HG03520 (cell line): Measurements from ENCODE around the gene CALN1.

ENCODE experiments used
- ATAC-seq: cut with Tn5 transposase; IDR thresholded peaks from one replicate; pipeline ENCODE4 v1.9.1; 2021; ENCODE audit warnings: mild to moderate bottlenecking, moderate library complexity; ENCODE audit not compliant: unreplicated experiment

CALN1 gene

GRCh38 chr7:72196176-72196575 lies 216.0 kb downstream of the CALN1 start:
- no peak for ATAC-seq

GRCh38 chr7:72190919-72191318 lies 221.2 kb downstream of the CALN1 start:
- ATAC-seq, result no peak

- no peak for ATAC-seq
Measured at GRCh38 chr7:72190146-72190545, 222.0 kb downstream of the CALN1 start.

- no peak for ATAC-seq
Measured at GRCh38 chr7:72187179-72187578, 225.0 kb downstream of the CALN1 start.

- ATAC-seq, result no peak
Measured at GRCh38 chr7:72183835-72184234, 228.3 kb downstream of the CALN1 start.

GRCh38 chr7:72182036-72182435 lies 230.1 kb downstream of the CALN1 start:
- no peak for ATAC-seq

- no peak for ATAC-seq
Measured at GRCh38 chr7:72176875-72177274, 235.3 kb downstream of the CALN1 start.

- no peak for ATAC-seq
Measured at GRCh38 chr7:72170475-72170874, 241.7 kb downstream of the CALN1 start.

- no peak for ATAC-seq
Measured at GRCh38 chr7:72163271-72163670, 248.9 kb downstream of the CALN1 start.

GRCh38 chr7:72161534-72161933 lies 250.6 kb downstream of the CALN1 start:
- no peak for ATAC-seq

GRCh38 chr7:72159911-72160310 lies 252.2 kb downstream of the CALN1 start:
- no peak for ATAC-seq

- no peak for ATAC-seq
Measured at GRCh38 chr7:72156671-72157070, 255.5 kb downstream of the CALN1 start.

GRCh38 chr7:72153132-72153512 lies 259.0 kb downstream of the CALN1 start:
- ATAC-seq, result no peak

- ATAC-seq, result no peak
Measured at GRCh38 chr7:72152161-72153131, 259.7 kb downstream of the CALN1 start.

- ATAC-seq, result no peak
Measured at GRCh38 chr7:72140566-72140965, 271.6 kb downstream of the CALN1 start.

- ATAC-seq, result no peak
Measured at GRCh38 chr7:72127136-72127535, 285.0 kb downstream of the CALN1 start.

- ATAC-seq, result no peak
Measured at GRCh38 chr7:72123913-72124312, 288.2 kb downstream of the CALN1 start.

GRCh38 chr7:72118366-72118765 lies 293.8 kb downstream of the CALN1 start:
- no peak for ATAC-seq

- no peak for ATAC-seq
Measured at GRCh38 chr7:72114129-72114528, 298.0 kb downstream of the CALN1 start.

GRCh38 chr7:72112992-72113391 lies 299.1 kb downstream of the CALN1 start:
- ATAC-seq, result no peak

- ATAC-seq, result no peak
Measured at GRCh38 chr7:72112530-72112929, 299.6 kb downstream of the CALN1 start.

GRCh38 chr7:72111086-72111485 lies 301.1 kb downstream of the CALN1 start:
- ATAC-seq, result no peak

GRCh38 chr7:72109566-72109965 lies 302.6 kb downstream of the CALN1 start:
- no peak for ATAC-seq
